H1 (cell line): ENCODE results near the gene NUP205. TPM values are rescaled to one million over a fixed set of nuclear protein-coding genes. Genes with fewer than 3 reads are reported as not detected.

Experiments
- CTCF ChIA-PET: fragments of 300-600 bp; sonication (Branson Sonifier 250); formaldehyde crosslinking; loops from one replicate; lab custom pipeline; 2021; ENCODE audit not compliant: partially characterized antibody; lab: Charles Lee
- POLR2A ChIA-PET: fragments of 300-600 bp; sonication (Branson Sonifier 250); formaldehyde crosslinking; loops from one replicate; lab custom pipeline; 2021; ENCODE audit warnings: inconsistent platforms; ENCODE audit not compliant: partially characterized antibody; lab: Charles Lee
- DNase-seq, 2 experiments: peaks; one replicate each; pipeline versions ENCODE4 v3.0.0 to v3.0.0-alpha.2; 2010 to 2022; ENCODE audit warnings: low spot score in 2 of 2, low read depth in 1 of 2, mixed read lengths in 1 of 2
- FAIRE-seq: peaks from 2 replicates; lab custom pipeline; 2011; peaks lifted over from hg19 to GRCh38; lab: Jason Lieb, UNC
- H2AFZ ChIP-seq: 2 replicates; pipeline ENCODE4 v1.8.1; 2012; ENCODE audit warnings: low read length, inconsistent platforms
- H2AK5ac ChIP-seq: 2 replicates; pipeline ENCODE4 v1.6.1; 2013; ENCODE audit warnings: low read depth, low read length
- H2BK120ac ChIP-seq: replicated peaks from 2 replicates; pipeline ENCODE3; 2013; ENCODE audit warnings: low read depth, low read length, inconsistent platforms
- H2BK12ac ChIP-seq: 2 replicates; pipeline ENCODE4 v1.6.1; 2013; ENCODE audit warnings: low read depth, low read length
- H2BK15ac ChIP-seq: 2 replicates; pipeline ENCODE4 v1.6.1; 2013; ENCODE audit warnings: low read length
- H2BK20ac ChIP-seq: 2 replicates; pipeline ENCODE4 v1.6.1; 2013; ENCODE audit warnings: low read length
- H2BK5ac ChIP-seq: 2 replicates; pipeline ENCODE4 v1.6.1; 2013; ENCODE audit warnings: low read depth, low read length
- H3K14ac ChIP-seq: 2 replicates; pipeline ENCODE4 v1.6.1; 2013; ENCODE audit warnings: inconsistent platforms; ENCODE audit not compliant: insufficient read length
- H3K18ac ChIP-seq: 2 replicates; pipeline ENCODE4 v1.6.1; 2013; ENCODE audit warnings: low read length; ENCODE audit errors: extremely low read depth
- H3K23ac ChIP-seq: 2 replicates; pipeline ENCODE4 v1.6.1; 2013; ENCODE audit warnings: inconsistent platforms; ENCODE audit not compliant: insufficient read length
- H3K23me2 ChIP-seq: 2 replicates; pipeline ENCODE4 v1.6.1; 2013; ENCODE audit warnings: low read depth, low read length
- H3K27ac ChIP-seq: 2 replicates; pipeline ENCODE4 v1.6.1; 2011; ENCODE audit warnings: low read depth, low read length, inconsistent platforms
- H3K27me3 ChIP-seq, 4 experiments: replicated peaks in 1 of 4; 1 replicate in 1 of 4; 2 replicates in 3 of 4; pipeline versions ENCODE4 v1.6.1 to v1.8.1; 2011 to 2013; ENCODE audit warnings: low read length in 3 of 4, mild to moderate bottlenecking in 3 of 4, inconsistent platforms in 2 of 4, mixed read lengths in 2 of 4, moderate library complexity in 1 of 4; ENCODE audit not compliant: control insufficient read depth in 3 of 4, insufficient read depth in 3 of 4; ENCODE audit errors: extremely low read depth in 1 of 4
- H3K36me3 ChIP-seq, 4 experiments: 2 replicates each; pipeline versions ENCODE4 v1.6.1 to v1.8.1; 2011 to 2013; ENCODE audit warnings: mild to moderate bottlenecking in 4 of 4, low read length in 3 of 4, moderate library complexity in 2 of 4, control low read depth in 1 of 4, inconsistent platforms in 1 of 4; ENCODE audit not compliant: insufficient read depth in 4 of 4, control insufficient read depth in 2 of 4
- H3K4ac ChIP-seq: replicated peaks from 2 replicates; pipeline ENCODE3; 2013; ENCODE audit warnings: low read length, low read depth, mixed read lengths, inconsistent platforms; ENCODE audit not compliant: insufficient read length
- H3K4me1 ChIP-seq, 4 experiments: replicated peaks in 1 of 4; 1 replicate in 1 of 4; 2 replicates in 3 of 4; pipeline versions ENCODE4 v1.6.1 to v1.8.1; 2011 to 2013; ENCODE audit warnings: low read length in 3 of 4, inconsistent platforms in 2 of 4, mixed read lengths in 1 of 4; ENCODE audit not compliant: insufficient read depth in 4 of 4, control insufficient read depth in 3 of 4
- H3K4me2 ChIP-seq, 2 experiments: 2 replicates each; pipeline versions ENCODE4 v1.6.1 to v1.8.1; 2011 to 2013; ENCODE audit warnings: low read depth in 2 of 2, low read length in 2 of 2, control low read depth in 1 of 2, inconsistent platforms in 1 of 2, mild to moderate bottlenecking in 1 of 2; ENCODE audit not compliant: insufficient read depth in 1 of 2
- H3K4me3 ChIP-seq, 4 experiments: fragments of 200-600, 300-600 bp in 1 of 4; sonication (generic), shearing (Covaris generic), sonication (Bioruptor Twin) in 1 of 4; 2 replicates each; pipeline versions ENCODE4 v1.5.1 to v1.8.1; 2011 to 2016; ENCODE audit warnings: low read length in 4 of 4, low read depth in 3 of 4, control low read depth in 2 of 4, inconsistent platforms in 2 of 4, mild to moderate bottlenecking in 2 of 4, mixed read lengths in 1 of 4, moderate library complexity in 1 of 4; ENCODE audit not compliant: insufficient read depth in 2 of 4; ENCODE audit errors: extremely low read depth in 1 of 4
- H3K56ac ChIP-seq: replicated peaks from 2 replicates; pipeline ENCODE3; 2013; ENCODE audit warnings: low read depth, mild to moderate bottlenecking, mixed read lengths, low read length, inconsistent platforms; ENCODE audit not compliant: insufficient read length
- H3K79me1 ChIP-seq: 2 replicates; pipeline ENCODE4 v1.6.1; 2013; ENCODE audit warnings: low read depth, low read length, control low read depth
- H3K79me2 ChIP-seq, 2 experiments: 2 replicates each; pipeline versions ENCODE4 v1.6.1 to v1.8.1; 2012 to 2013; ENCODE audit warnings: low read length in 2 of 2, mild to moderate bottlenecking in 2 of 2, inconsistent platforms in 1 of 2; ENCODE audit not compliant: insufficient read depth in 2 of 2, control insufficient read depth in 1 of 2
- H3K9ac ChIP-seq, 4 experiments: replicated peaks in 1 of 4; 1 replicate in 1 of 4; 2 replicates in 3 of 4; pipeline versions ENCODE4 v1.6.1 to v1.8.1; 2011 to 2013; ENCODE audit warnings: low read depth in 3 of 4, low read length in 3 of 4, control low read depth in 2 of 4, mild to moderate bottlenecking in 2 of 4, moderate library complexity in 2 of 4, inconsistent platforms in 1 of 4; ENCODE audit errors: extremely low read depth in 1 of 4
- H3K9me3 ChIP-seq, 2 experiments: 2 replicates each; pipeline versions ENCODE4 v1.6.1 to v1.8.1; 2012 to 2013; ENCODE audit warnings: mild to moderate bottlenecking in 2 of 2, moderate library complexity in 2 of 2, control low read depth in 1 of 2, inconsistent platforms in 1 of 2, low read depth in 1 of 2, low read length in 1 of 2, mixed read lengths in 1 of 2; ENCODE audit not compliant: insufficient read depth in 2 of 2
- H4K20me1 ChIP-seq, 2 experiments: replicated peaks in 1 of 2; 2 replicates each; pipeline versions ENCODE3 to v1.8.1; 2011 to 2013; ENCODE audit warnings: inconsistent platforms in 2 of 2, low read length in 2 of 2, mild to moderate bottlenecking in 1 of 2; ENCODE audit not compliant: insufficient read depth in 2 of 2, control insufficient read depth in 1 of 2
- H4K5ac ChIP-seq: 2 replicates; pipeline ENCODE4 v1.6.1; 2013; ENCODE audit warnings: low read length, low read depth, mixed read lengths, inconsistent platforms; ENCODE audit not compliant: insufficient read length
- H4K8ac ChIP-seq: 2 replicates; pipeline ENCODE4 v1.8.0; 2013; ENCODE audit warnings: mild to moderate bottlenecking, moderate library complexity, low read length, inconsistent platforms; ENCODE audit not compliant: insufficient read depth; ENCODE audit errors: extremely low read depth
- H4K91ac ChIP-seq: replicated peaks from 2 replicates; pipeline ENCODE3; 2013; ENCODE audit warnings: low read length, mixed read lengths, inconsistent platforms; ENCODE audit not compliant: insufficient read length
- KDM4A ChIP-seq: IDR thresholded peaks from one replicate; pipeline ENCODE4 v1.7.1; 2012; ENCODE audit warnings: low read depth, mild to moderate bottlenecking, moderate library complexity, low read length, inconsistent platforms; ENCODE audit not compliant: severe bottlenecking
- RAD21 ChIP-seq, 2 experiments: IDR thresholded peaks in 1 of 2; conservative IDR thresholded peaks in 1 of 2; 2 replicates each; pipeline ENCODE4 v1.6.1; 2011; ENCODE audit warnings: low read depth in 2 of 2, low read length in 2 of 2, improper control_type of control experiment in 1 of 2, inconsistent platforms in 1 of 2, mild to moderate bottlenecking in 1 of 2, moderate library complexity in 1 of 2
- TAF7 ChIP-seq: optimal IDR thresholded peaks from 2 replicates; pipeline ENCODE3; 2011; ENCODE audit warnings: low read depth, mild to moderate bottlenecking, inconsistent platforms, low read length, moderate library complexity, borderline replicate concordance
- WGBS, 2 experiments: shearing (Covaris generic) in 1 of 2; methylation state at CpG; one replicate each; pipeline versions ENCODE4 v1.1.6 to v1.1.7; 2013 to 2015; ENCODE audit warnings: low lambda C conversion rate in 2 of 2, mixed read lengths in 2 of 2, inconsistent platforms in 1 of 2, low coverage in 1 of 2, missing lambda C conversion rate in 1 of 2; ENCODE audit not compliant: insufficient replicate concordance in 2 of 2, insufficient coverage in 1 of 2, insufficient read length in 1 of 2; ENCODE audit errors: extremely low coverage in 1 of 2, missing lambda C conversion rate in 1 of 2; 5-methylcytosine and 5-hydroxymethylcytosine counted together
- polyA plus RNA-seq, 7 experiments: library from polyadenylated mRNA; depleted of rRNA in 3 of 7; stranded (reverse) in 5 of 7; unstranded in 2 of 7; fragments of >200 nt in 5 of 7; fragments of 200-250 nt in 2 of 7; gene quantifications; 1 replicate in 5 of 7; 2 replicates in 1 of 7; 4 replicates in 1 of 7; pipeline versions ENCODE4 v1.2.1 to v1.2.3, GENCODE V29; 2011 to 2013; ENCODE audit warnings: missing spikeins in 2 of 7, mixed read lengths in 2 of 7
- total RNA-seq: library from RNA; stranded (reverse); fragmentation: NEBNext Ultra II Directional; extraction: Animal tissue kit (Norgen Biotek cat#: 25700); gene quantifications from 2 replicates; pipeline ENCODE4 v1.2.1, GENCODE V29; 2021
- TF ChIP-seq, protein P1 (sequence below), 3 experiments: IDR thresholded peaks; 1 replicate in 2 of 3; 2 replicates in 1 of 3; pipeline versions ENCODE4 v1.5.1 to v1.6.1; 2011; ENCODE audit warnings: low read length in 3 of 3, mild to moderate bottlenecking in 3 of 3, inconsistent platforms in 2 of 3, low read depth in 1 of 3, moderate library complexity in 1 of 3; ENCODE audit not compliant: insufficient read depth in 1 of 3; ENCODE audit errors: control extremely low read depth in 1 of 3

NUP205 gene
- total and polyA plus RNA-seq, 2 of the 8 experiments (the other 6 are each of a cell fraction or from before 2014, with no cell fraction given) = 148 to 216 TPM

- ChIA-PET POLR2A (interaction anchor here (1.6 to 3.3 kb wide), 2 partner anchors 9 to 11 kb away, joined by 6 to 12 read pairs; partner anchors contain the start of gene STMP1), CTCF (interaction anchor here (0.7 to 8.9 kb wide), 33 partner anchors 10 to 1919 kb away, joined by 3 to 133 read pairs (median 4); partner anchors contain the start of genes SLC13A4 and STMP1)
- Histone ChIP-seq H3K79me2 (peaks cover 3 to 58% of the 10 kb centered on the region in 2 experiments; a peak in 3 of 4 replicates), H4K8ac (no peak overlapping the region), H3K56ac (no peak overlapping the region), H3K4ac (no peak overlapping the region), H3K79me1 (peaks cover 5% of the 10 kb centered on the region; the same call in 1 of the 2 replicates), H3K4me3 (no peak overlapping the region), H3K4me2 (no peak overlapping the region), H2BK12ac (no peak overlapping the region), H3K18ac (no peak overlapping the region), H2BK120ac (no peak overlapping the region), H2BK5ac (no peak overlapping the region), H3K9me3 (peaks cover 0 to 4% of the 10 kb centered on the region in 2 experiments; a peak in 2 of 4 replicates), H3K9ac (no peak overlapping the region), H2BK15ac (no peak overlapping the region), H3K4me1 (no peaks in the 10 kb centered on the region), H3K27me3 (no peaks in the 10 kb centered on the region), H4K20me1 (peaks cover 0 to 1% of the 10 kb centered on the region in 2 experiments), H3K36me3 (peaks cover 0 to 17% (median 4%) of the 10 kb centered on the region in 4 experiments; a peak in 2 of 8 replicates), H2AK5ac (no peak overlapping the region), H4K5ac (no peak overlapping the region), H3K23me2 (no peaks in the 10 kb centered on the region), H2AFZ (no peak overlapping the region), H3K27ac (no peak overlapping the region), H4K91ac (no peak overlapping the region), H3K14ac (no peak overlapping the region), H2BK20ac (no peak overlapping the region), H3K23ac (no peak overlapping the region)
- DNase-seq (no peak), FAIRE-seq (peak; percentile 50)
- 84% methylated on average over 3 of the region's 3 CpGs; no CpG with 5 or more reads in 1 of the 2 experiments for WGBS, 2 experiments
- TF ChIP-seq RAD21 (IDR thresholded peaks at IDR 0.05 in 1 of 2, conservative IDR thresholded peaks at IDR 0.05 in 1 of 2; ENCODE audit: low read depth in 2 of 2, low read length in 2 of 2) (peak; percentile 71 to 75), TAF7 (no peak), KDM4A (no peak)
- TF ChIP-seq, protein P1, sequence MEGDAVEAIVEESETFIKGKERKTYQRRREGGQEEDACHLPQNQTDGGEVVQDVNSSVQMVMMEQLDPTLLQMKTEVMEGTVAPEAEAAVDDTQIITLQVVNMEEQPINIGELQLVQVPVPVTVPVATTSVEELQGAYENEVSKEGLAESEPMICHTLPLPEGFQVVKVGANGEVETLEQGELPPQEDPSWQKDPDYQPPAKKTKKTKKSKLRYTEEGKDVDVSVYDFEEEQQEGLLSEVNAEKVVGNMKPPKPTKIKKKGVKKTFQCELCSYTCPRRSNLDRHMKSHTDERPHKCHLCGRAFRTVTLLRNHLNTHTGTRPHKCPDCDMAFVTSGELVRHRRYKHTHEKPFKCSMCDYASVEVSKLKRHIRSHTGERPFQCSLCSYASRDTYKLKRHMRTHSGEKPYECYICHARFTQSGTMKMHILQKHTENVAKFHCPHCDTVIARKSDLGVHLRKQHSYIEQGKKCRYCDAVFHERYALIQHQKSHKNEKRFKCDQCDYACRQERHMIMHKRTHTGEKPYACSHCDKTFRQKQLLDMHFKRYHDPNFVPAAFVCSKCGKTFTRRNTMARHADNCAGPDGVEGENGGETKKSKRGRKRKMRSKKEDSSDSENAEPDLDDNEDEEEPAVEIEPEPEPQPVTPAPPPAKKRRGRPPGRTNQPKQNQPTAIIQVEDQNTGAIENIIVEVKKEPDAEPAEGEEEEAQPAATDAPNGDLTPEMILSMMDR (IDR thresholded peaks at IDR 0.05; ENCODE audit: control extremely low read depth in 1 of 3, insufficient read depth in 1 of 3, low read depth in 1 of 3, low read length in 3 of 3) = peak in 2 of 3 experiments; percentile 67 to 82; a peak in 3 of 4 replicates
Observed at GRCh38 chr7:135672560-135673359, 115.0 kb downstream of the NUP205 start.
